ENCODE measurements around the gene SCO2.

The SCO2 gene

DNA sequence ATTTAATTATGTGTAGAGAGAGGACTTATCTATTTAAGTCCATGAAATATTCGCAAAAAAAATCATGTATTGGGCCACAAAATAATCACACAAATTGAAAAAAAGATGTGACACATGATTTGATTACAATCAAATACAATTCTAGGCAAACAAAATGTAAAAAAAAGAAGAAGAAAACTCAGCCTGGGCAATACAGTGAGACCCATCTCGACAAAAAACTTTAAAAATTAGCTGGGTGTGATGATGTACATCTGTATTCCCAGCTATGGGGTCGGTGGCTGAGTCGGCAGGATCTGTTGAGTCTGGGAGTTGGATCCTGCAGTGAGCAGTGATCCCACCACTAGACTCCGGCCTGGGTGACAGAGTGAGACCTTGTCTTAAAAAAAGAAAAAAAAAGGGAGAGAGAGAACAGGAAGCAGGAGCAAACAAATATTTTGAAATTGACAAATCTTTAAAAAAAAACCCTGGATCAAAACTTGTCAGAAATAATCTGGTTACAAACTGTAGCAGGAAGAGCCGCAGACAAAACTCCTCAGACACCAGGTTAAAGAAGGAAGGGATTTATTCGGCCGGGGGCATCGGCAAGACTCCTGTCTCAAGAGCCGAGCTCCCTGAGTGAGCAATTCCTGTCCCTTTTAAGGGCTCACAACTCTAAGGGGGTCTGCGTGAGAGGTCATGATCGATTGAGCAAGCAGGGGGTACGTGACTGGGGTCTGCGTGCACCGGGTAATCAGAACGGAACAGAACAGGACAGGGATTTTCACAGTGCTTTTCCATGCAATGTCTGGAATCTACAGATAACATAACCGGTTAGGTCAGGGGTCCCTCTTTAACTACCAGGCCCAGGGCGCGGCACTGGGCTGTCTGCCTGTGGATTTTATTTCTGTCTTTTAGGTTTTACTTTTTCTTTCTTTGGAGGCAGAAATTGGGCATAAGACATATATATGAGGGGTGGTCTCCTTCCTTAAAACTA, 7.7 kb upstream of the SCO2 start:
- no peak for DNase-seq (ENCODE audit: low read depth in 2 of 2)

GRCh38 chr22:50531962-50532674, 6.7 kb upstream of the SCO2 start:
- DNase-seq (ENCODE audit: low read depth in 2 of 2): no peak

DNA sequence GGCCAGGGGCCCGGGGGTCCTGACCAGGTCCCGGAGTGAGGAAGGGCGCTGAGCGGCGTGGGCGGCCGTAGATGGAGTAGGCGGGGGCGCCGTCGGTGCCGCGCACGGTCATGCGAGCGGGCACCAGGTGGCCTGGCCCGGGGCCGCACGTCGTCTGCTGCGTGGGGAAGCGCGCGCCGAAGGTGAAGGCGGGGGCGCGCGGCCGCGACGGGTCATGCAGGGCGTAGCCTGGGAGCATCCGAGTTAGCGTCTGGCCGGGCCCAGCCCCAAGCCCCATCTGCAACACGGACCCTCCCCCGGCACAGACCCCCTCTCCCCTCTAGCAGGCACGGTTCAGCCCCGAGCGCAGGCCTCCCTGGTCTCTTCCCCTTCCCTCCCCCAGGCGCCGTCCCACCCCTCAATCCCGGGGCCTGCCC, 6.2 kb upstream of the SCO2 start:
- DNase-seq (ENCODE audit: low read depth in 2 of 2): peak in 1 of 2 donors; percentile 62

- DNase-seq (ENCODE audit: low read depth in 2 of 2): peak; percentile 77
Observed at GRCh38 chr22:50530877-50531545, 5.6 kb upstream of the SCO2 start.

DNA sequence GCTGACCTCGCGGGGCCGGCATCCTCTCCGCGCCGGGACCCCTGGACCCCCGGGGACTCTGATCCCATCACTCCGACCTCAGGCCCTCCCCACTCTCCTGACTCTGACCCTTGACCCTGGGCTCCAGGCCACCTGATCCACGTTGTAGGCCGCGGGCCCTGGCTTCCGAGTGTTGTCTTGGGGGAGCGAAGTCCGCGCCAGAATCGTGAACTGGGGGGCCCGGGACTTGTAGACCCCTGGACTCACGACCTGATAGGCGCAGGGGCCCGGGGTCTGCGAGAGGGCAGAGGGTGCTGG, 5.1 kb upstream of the SCO2 start:
- DNase-seq (ENCODE audit: low read depth in 2 of 2): no peak

DNA sequence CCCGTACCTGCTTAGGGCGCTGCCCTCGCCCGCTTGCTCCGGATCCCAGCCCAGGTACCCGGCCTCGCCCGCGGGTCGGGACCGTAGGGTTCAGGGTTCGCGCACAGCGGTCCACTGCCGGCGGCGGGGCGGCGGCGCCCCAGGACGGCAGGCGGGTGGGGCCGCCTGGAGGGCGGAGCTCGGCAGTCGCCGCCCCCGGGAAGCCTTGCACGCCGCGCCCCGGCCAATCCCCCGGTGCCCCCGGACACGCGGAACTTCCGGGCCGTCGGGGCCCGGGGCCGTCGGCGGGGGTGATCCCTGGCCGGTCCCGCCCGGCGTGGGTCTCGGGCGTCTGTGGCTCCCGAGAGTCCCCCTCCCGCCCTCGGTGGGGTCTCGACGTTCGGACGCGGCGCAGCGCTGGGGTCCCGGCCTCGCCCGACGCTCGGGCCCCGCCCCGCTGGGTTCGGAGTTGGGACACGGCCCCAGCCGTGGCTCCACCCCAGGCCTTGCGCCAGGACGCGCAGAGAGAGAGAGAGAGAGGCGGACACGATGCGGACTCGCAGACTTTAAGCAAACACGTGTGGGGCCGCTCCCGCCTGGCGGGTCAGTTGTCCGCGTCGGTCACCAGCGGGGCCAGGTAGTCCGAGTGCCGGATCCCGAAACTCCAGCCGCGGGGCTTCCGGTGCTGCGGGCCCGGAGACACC, 4.6 kb upstream of the SCO2 start, which contains the start of gene TYMP:
Gene TYMP (minus strand): TSS at position 116 of the 683 bp plus-strand sequence. CDS start 303 bp downstream, outside the sequence.
- peak in 1 of 2 donors; percentile 62 for DNase-seq (ENCODE audit: low read depth in 2 of 2)

GRCh38 chr22:50529416-50529896, 4.1 kb upstream of the SCO2 start:
- DNase-seq (ENCODE audit: low read depth in 2 of 2): no peak

DNA sequence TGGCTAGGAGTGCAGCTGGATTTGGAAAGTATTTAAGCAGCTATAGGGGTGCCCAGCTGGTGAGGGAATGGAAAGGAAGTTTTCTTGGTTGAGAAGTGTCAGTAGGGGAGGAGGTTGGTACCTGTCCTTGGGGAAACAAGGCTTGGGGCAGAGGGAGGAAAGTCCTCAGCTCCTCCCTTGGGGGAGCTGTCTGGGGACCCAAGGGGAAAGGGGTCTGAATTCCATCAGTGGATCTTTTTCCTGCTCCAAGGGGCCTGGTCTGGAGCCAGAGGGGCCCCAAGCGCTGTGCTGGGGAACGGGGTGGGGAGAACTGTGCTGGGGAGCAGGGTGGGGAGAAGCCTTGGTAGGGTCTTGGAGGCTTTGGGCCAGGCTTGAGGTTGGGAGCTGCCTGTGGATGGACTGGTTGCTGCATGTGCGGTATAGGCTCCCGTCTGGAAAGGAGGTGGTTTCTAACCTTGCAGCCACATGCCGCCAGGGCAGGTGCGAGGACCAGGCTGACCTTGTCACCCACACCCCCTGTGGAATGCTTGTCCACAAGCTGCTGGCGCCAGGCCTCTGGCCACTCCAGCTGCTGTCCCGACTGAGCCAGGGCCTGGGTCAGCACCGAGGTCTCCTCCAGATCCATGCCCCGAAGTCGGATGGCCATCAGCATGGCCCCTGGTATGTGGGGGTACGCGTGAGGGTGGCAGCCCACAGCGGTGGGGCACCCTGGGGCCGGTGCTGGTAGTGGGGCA, 3.5 kb upstream of the SCO2 start:
- no peak for DNase-seq (ENCODE audit: low read depth in 2 of 2)

DNA sequence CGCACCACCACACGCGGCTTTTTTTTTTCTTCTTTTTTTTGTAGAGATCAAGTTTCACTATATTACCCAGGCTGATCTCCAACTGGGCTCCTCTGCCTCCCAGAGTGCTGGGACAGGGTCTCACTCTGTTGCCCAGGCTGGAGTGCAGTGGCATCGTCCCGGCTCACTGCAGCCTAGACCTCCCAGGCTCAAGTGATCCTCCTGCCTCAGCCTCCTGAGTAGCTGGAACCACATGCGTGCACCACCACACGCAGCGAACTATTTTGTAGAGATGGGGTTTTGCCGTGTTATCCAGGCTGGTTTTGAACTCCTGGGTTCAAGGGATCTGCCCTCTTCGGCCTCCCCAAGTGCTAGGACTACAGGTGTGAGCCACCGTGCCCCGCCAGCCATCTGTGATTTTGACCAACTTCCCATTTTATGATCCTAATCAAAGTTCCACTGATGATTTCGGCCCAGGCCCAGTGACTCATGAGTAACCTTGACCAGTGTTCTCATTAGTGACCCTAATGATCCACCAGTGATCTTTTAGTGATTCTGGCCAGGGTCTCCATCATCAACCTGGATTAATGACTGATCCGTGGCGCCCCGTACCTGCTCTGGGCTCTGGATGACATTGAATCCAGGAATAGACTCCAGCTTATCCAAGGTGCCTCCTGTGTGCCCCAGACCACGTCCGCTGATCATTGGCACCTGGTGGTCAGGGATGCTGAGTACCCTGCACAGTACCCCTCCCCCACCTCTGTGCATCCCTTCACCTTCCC, 2.7 kb upstream of the SCO2 start:
- no peak for DNase-seq (ENCODE audit: low read depth in 2 of 2)

DNA sequence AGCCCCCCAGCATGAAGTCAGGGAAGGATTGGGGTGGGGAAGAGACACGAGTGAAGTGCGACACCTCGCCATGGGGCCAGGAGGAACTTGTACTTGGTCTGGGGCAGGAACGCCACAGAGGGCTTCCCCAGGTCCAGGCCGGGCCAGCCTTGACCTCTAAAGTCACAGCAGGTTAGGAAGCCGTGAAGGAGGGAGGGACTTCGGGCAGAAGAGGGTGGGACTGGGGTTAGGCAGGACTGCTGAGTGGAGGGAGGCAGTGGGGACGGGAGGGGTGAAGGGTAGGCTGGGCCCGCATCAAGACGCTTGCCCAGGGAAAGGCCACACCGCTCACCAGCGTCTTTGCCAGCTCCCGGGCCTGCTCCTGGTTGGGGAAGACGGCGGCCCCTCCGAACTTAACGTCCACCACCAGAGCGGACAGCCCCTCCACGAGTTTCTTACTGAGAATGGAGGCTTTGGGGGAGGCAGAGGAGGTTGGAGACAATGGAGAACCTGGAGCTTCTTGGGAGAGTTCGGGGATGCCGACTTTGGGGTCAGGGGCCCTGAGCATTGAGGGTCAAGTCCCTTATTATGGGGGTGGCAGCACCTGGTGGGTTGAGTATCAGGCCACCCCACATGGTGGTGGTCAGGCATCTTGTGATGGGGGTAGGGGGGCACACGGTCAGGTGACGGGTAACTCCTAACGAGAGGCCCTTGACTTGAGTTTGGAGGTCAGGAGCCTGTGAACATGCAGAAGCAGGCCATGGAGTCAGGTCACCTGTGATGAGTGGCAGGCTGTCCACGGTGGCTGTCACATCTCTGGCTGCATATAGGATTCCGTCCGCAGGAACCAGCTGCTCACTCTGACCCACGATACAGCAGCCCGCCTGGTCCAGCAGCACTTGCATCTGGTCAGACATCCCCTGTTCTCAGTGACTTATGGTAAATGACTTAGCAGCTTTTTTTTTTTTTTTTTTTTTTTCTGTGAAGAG, 1.7 kb upstream of the SCO2 start:
- DNase-seq (ENCODE audit: low read depth in 2 of 2): no peak

DNA sequence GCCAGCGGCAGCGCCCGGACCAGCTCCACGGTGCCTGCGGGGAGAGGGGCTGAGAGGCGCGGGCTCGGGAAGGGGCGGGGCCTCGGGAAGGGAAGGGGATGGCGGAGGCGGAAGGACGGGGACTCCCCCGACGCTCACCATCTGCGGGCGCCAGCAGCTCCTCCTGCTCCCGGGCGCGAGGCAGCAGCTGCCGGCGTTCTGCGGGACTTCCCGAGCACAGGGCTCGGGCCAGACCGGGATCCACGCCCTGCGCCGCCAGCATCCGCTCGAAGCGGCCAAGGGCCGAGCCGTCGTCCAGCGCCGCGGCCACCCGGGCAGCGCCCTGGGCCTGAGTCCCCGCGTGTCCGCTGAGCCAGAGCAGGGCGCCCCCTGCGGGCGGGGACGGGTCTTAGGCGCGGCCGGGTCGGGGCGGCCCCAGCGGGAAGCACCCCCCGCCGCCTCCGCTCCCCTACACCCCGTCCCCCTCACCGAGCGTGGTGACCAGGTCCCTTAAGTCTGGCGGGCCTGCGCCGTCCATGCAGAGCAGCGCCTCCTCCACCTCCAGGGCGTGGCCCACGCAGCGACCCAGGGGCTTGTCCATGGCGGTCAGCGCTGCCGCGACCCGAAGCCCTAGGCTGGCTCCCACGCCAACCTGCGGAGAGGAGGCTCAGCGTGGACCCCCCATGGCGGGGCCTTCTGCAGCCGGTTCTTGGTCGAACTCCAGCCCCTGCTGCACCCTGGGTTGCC, 873 bp upstream of the SCO2 start:
- peak; percentile 85 for DNase-seq (ENCODE audit: low read depth in 2 of 2)

GRCh38 chr22:50525858-50526107, 385 bp upstream of the SCO2 start:
- DNase-seq (ENCODE audit: low read depth in 2 of 2): no peak

DNA sequence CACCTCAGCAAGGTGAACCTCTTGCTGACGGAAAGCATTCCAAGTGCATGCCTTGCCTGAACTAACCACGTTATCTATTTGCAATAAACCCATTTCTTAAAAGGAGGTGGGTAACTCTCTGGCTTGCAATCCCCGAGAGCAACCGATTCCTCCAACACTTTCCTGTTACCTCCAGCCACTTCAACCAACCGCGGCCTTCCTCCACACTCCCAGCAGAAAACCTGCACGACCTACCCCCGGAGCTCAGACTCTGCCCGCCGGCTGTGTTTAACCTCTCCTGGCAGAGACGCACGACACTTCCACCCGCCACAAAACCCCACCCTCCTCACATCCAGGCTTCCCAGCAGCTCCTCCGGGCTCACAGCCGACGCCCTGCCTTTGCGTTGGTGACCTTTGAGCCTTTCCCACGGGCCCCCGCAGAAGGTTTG, 708 bp downstream of the SCO2 start:
- no peak for DNase-seq (ENCODE audit: low read depth in 2 of 2)

DNA sequence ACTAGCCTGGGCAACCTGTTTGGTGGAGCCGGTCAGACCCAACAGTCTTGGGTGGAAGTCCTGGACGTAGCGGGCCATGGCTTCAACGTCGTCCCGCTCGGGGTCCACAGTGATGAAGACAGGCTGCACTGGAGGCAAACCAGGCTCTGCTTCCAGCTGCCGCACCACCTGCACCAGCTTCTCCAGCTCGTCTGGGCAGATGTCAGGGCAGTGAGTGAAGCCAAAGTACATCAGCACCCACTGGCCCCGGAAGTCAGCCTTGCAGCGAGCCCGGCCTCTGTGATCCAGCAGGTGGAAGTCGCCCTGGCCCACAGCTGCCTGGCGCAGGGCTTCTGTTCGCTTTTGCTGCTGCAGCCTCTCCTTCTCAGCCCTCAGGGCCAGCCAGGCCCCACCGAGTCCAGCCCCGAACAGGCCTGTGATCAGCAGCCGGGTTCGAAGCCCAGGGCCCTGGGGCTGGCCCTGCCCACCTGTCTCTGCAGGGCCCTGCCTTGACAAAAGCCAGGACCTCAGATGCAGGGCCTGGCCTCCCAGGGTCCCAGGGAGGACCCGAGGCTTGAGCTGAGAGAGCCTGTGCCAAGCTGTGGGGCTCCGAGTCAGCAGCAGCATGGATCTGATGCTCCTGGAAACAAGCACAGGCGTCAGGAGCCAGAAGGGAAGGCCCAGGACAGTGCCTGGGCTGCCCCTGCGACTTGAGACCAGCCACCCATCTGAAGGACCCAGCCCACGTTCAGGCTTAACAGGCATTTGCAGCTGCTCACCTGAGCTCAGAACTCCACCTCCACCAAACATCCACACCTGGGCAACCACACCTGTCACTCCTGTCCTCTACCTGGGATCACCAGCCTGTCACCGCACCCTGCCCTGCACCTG, 1.4 kb downstream of the SCO2 start:
- DNase-seq (ENCODE audit: low read depth in 2 of 2): no peak

GRCh38 chr22:50523458-50523805, 2.0 kb downstream of the SCO2 start:
- DNase-seq (ENCODE audit: low read depth in 2 of 2): no peak

DNA sequence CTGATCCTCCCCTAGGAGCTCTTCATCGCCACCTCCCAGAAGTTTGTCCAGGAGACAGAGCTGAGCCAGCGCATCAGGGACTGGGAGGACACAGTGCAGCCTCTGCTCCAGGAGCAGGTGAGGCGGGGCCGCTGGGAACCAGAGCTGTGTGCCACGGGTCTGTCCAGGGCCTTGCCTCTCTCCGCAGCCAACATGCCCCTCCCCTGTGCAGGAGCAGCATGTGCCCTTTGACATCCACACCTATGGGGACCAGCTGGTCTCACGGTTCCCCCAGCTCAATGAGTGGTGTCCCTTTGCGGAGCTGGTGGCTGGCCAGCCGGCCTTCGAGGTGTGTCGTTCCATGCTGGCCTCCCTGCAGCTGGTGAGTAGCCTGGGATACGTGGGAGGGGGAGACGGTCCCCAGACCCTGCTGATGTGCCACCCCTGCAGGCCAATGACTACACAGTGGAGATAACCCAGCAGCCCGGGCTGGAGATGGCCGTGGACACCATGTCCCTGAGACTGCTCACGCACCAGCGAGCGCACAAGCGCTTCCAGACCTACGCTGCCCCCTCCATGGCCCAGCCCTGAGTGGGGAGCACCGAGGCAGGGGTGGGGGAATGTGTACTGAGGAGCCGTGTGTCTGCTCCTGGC, 2.5 kb downstream of the SCO2 start:
- DNase-seq (ENCODE audit: low read depth in 2 of 2): no peak

DNA sequence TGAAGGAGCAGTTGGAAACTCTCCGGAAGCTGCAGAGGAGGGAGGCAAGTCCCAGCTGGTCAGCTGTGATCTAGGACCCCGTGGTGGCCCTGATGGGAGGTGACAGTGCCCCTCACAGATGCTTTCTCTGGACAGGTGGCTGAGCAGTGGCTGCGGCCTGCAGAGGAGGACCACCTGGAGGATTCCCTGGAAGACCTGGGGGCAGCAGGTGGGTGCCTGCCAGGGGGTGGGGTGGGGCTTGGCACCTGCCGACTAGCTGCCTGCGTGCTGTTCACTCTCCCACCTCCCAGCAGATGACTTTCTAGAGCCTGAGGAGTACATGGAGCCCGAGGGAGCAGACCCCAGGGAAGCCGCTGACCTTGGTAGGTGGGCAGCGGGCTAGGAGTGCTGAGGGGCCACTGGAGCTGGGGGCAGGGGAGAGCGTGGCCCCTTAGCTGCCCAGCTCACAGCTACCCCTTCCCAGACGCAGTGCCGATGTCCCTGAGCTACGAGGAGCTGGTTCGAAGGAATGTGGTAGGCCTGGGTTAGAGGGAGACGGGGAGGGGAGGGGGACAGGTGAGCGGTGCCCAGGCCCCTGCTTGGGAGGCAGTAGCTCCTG, 3.1 kb downstream of the SCO2 start:
- DNase-seq (ENCODE audit: low read depth in 2 of 2): no peak

Measured in stimulated activated CD4-positive, alpha-beta T cell treated with anti-CD3 and anti-CD28 coated beads, Interleukin-15, amount 100 ng/mL, for 48 hours (primary cell).